Activated T-cell treated with anti-CD3 and anti-CD28 coated beads for 48 hours (primary cell): ENCODE measurements around the gene HJV.

Experiments
- DNase-seq: peaks from one replicate; pipeline ENCODE4 v3.0.0-alpha.2; 2020; ENCODE audit warnings: low read depth

Gene HJV

GRCh38 chr1:145992958-145993617 lies 28.4 kb downstream of the HJV start:
- DNase-seq: no peak

- DNase-seq: no peak
Observed at GRCh38 chr1:145992502-145992936, 29.0 kb downstream of the HJV start.

- no peak for DNase-seq
Observed at GRCh38 chr1:145991735-145992412, 29.7 kb downstream of the HJV start.

GRCh38 chr1:145990249-145990855 lies 31.2 kb downstream of the HJV start:
- DNase-seq: no peak

GRCh38 chr1:145988773-145989172 lies 32.8 kb downstream of the HJV start:
- DNase-seq: no peak

GRCh38 chr1:145987926-145988325 lies 33.6 kb downstream of the HJV start:
- DNase-seq: no peak

GRCh38 chr1:145986551-145986950 lies 35.0 kb downstream of the HJV start:
- DNase-seq: no peak

- DNase-seq: no peak
Observed at GRCh38 chr1:145985502-145986439, 35.8 kb downstream of the HJV start.

GRCh38 chr1:145985129-145985501 lies 36.4 kb downstream of the HJV start:
- no peak for DNase-seq

- no peak for DNase-seq
Observed at GRCh38 chr1:145983960-145984830, 37.3 kb downstream of the HJV start.

- no peak for DNase-seq
Observed at GRCh38 chr1:145983206-145983675, 38.3 kb downstream of the HJV start.

GRCh38 chr1:145982010-145982723 lies 39.4 kb downstream of the HJV start:
- DNase-seq: no peak

GRCh38 chr1:145980457-145980994 lies 41.0 kb downstream of the HJV start:
- DNase-seq: no peak

- DNase-seq: no peak
Observed at GRCh38 chr1:145979746-145980456, 41.6 kb downstream of the HJV start.

GRCh38 chr1:145978854-145979745 lies 42.4 kb downstream of the HJV start:
- peak; percentile 70 for DNase-seq

GRCh38 chr1:145978471-145978853 lies 43.1 kb downstream of the HJV start:
- no peak for DNase-seq

- DNase-seq: no peak
Observed at GRCh38 chr1:145977486-145978470, 43.8 kb downstream of the HJV start.
